Fibroblast of the aortic adventitia (primary cell): Measurements from ENCODE around the gene LAMA4. TPM values are rescaled to one million over a fixed set of nuclear protein-coding genes. Genes with fewer than 3 reads are reported as not detected.
A peak's percentile ranks its signal among the peaks of the same experiment; 100 is the strongest.

ENCODE experiments used
- DNase-seq: peaks from one replicate; pipeline ENCODE4 v3.0.0-alpha.2; 2010; ENCODE audit warnings: low read depth
- H3K4me3 ChIP-seq: 2 replicates; pipeline ENCODE4 v1.5.1; 2011; ENCODE audit warnings: low read depth, mild to moderate bottlenecking, control low read depth, low read length, moderate library complexity
- total RNA-seq: library from RNA; depleted of rRNA; stranded (reverse); fragments of >200 nt; gene quantifications from 2 replicates; pipeline ENCODE4 v1.2.3, GENCODE V29; 2012; ENCODE audit warnings: low replicate concordance
- TF ChIP-seq, protein P1 (sequence below): IDR thresholded peaks from 2 replicates; pipeline ENCODE4 v1.5.1; 2011; ENCODE audit warnings: mild to moderate bottlenecking, low read length, control low read depth, inconsistent platforms; ENCODE audit not compliant: insufficient read depth

The LAMA4 gene
- total RNA-seq, 1 donor: 306 TPM

DNA sequence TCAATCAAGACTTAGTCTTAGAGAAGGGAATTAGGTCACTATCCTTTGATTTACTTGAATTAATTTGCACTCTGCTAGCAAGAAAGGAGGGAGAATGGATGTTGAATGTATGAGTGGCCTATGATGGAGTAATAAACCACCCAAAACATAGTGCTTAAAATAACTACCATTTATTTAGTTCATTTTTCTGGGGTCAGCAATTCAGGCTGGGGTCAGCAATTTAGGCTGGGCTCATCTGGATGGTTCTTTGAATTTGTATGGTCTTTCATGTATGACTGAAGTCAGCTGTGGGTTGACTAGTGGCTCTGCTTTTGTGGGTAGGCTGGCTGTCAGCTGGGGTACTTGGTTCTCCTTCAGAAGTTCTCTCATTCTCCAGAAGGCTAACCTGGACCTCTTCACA is 21.0 kb upstream of the LAMA4 start:
- H3K4me3 ChIP-seq: no peak overlapping the region
- no peak for DNase-seq
- TF ChIP-seq, protein P1, sequence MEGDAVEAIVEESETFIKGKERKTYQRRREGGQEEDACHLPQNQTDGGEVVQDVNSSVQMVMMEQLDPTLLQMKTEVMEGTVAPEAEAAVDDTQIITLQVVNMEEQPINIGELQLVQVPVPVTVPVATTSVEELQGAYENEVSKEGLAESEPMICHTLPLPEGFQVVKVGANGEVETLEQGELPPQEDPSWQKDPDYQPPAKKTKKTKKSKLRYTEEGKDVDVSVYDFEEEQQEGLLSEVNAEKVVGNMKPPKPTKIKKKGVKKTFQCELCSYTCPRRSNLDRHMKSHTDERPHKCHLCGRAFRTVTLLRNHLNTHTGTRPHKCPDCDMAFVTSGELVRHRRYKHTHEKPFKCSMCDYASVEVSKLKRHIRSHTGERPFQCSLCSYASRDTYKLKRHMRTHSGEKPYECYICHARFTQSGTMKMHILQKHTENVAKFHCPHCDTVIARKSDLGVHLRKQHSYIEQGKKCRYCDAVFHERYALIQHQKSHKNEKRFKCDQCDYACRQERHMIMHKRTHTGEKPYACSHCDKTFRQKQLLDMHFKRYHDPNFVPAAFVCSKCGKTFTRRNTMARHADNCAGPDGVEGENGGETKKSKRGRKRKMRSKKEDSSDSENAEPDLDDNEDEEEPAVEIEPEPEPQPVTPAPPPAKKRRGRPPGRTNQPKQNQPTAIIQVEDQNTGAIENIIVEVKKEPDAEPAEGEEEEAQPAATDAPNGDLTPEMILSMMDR: no peak

DNA sequence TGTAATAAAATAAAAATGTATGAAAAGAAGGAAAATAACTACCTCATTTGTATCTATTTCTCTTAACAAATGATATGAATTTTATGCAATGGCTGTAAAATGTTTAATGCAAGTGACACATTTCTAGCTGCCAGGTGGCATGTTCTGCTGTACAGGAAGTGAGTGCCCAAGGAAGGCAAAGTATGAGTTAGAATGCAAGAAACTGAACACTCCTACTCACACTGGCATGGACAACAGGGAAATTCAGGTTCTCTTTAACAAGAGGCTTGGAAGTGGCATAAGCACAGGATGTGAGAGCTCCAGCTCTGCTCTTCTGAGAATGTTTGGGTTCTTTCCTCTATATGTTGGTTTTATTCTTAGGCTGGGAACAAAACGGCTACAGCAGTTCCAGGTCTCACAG is 20.4 kb upstream of the LAMA4 start:
- H3K4me3 ChIP-seq: no peak overlapping the region
- TF ChIP-seq, protein P1: no peak
- no peak for DNase-seq

DNA sequence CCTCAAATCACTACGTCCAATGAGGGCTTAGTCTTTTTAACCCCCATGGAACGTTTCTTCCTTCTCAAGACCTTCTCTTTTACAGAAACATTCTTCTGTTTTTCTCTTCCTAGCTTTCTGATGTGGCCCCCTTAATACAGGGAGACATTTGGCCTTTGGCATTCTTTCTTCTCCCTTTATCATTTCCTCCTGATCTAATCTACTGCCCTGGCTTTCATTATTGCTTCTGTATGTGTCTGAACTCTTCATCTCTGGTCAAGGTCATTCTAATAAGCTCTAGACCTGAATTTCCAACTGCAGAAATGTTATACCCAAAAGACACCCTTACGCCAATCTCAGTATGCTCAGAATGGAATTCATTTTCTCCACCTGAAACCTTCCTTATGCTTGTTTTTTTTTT is 18.4 kb upstream of the LAMA4 start:
- TF ChIP-seq, protein P1: no peak
- H3K4me3 ChIP-seq: no peak overlapping the region
- DNase-seq: no peak

DNA sequence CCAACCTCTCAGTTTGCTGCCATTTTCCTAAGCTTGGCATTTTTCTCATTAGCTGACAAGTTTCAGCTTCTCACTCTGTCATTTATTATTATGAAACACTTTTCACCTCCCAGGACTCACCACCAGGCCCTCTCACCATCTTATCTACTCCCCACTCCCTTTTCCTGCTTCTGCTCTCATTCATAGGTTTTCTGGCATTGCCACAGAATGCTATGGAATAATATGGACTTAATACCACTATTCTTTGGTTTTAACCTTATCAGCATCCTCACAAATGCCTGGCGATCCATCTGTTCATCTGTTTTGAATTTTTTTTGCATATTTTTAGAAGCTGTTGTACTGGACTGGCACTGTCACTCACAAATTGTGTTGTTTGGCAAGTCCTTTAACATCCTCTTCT is 16.4 kb upstream of the LAMA4 start:
- TF ChIP-seq, protein P1: no peak
- DNase-seq: no peak
- no peak overlapping the region for H3K4me3 ChIP-seq

DNA sequence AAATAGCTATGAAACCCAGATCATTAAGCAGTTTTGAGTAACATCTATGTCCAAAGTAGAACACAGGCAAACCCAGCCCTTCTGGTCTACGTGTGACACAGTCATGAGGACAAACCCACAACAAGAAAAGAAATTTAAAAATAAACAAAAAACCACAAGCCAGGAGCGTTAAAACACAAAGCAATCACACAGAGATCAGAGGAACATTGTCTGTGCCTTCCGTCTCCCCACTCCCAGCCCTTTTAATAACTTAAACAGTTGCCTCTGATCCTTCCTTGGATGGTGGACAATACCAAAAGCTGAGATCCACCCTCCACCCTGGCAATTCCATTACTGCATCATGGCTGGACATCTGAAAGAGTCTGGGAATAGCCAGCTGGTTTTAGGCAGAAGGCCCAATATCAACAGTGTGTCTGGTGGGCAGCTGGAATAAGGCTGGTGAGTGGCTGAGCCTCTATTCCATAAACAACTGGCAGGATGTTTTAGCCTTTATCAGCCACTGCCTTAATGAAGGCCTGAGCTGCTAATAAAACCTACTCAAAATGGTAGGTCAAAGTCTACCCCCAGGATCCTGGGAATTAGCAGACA is 15.7 kb upstream of the LAMA4 start:
- DNase-seq: no peak
- H3K4me3 ChIP-seq: no peak overlapping the region
- TF ChIP-seq, protein P1: no peak

DNA sequence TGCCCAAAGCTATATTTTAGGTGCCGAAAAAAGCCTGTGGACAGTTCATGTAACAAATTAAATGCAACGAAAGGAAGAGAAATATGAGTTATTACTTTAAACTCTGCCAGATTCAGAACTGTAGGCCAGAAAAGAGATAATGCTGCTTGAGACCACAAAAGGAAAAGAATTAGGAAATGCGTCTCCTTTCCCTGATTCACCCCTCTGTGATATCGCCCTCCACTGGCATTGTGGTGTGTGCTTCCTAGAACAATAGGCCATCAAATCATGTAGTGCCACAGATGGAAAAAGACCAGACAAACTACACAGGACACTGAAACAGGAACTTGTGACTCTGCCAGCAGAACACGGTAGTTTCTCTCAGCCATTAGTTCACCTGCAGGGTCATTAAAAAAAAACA is 14.7 kb upstream of the LAMA4 start:
- TF ChIP-seq, protein P1: peak; percentile 71
- peak; percentile 78 for DNase-seq
- H3K4me3 ChIP-seq: no peak overlapping the region

DNA sequence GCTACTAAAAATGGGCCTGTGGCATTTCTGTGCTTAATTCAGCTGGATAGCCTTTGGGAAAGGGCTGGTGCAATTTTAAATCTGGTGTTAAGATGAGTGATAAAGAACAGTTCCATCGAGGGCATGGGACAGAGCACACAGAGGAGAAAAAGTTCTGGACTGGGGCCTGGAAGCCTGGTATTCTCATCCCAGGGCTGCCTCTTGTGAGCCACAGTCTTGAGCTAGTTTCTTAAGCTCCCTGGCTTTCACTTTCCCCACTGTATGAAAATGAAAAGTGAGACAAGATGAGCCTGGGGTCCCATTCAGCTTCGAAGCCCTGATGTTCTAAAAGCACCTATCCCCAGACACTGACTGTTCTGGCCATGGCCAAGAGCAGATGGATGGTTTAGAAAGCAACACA is 14.3 kb upstream of the LAMA4 start:
- DNase-seq: no peak
- TF ChIP-seq, protein P1: no peak
- no peak overlapping the region for H3K4me3 ChIP-seq
